Prostate gland (tissue), 2 donors: ENCODE data around the gene RGS19. TPM values are rescaled to one million over a fixed set of nuclear protein-coding genes. Genes with fewer than 3 reads are reported as not detected.

Experiments used
- DNase-seq: peaks from one replicate; pipeline ENCODE4 v3.0.0-alpha.2; 2019; ENCODE audit warnings: low spot score
- H3K27ac ChIP-seq, 2 donors: fragments of 200-600 bp; sonication (generic); 2 replicates each; pipeline ENCODE4 v1.5.1; 2017 to 2019
- H3K27me3 ChIP-seq: fragments of 200-600 bp; sonication (generic); replicated peaks from 2 replicates; pipeline ENCODE4 v1.5.1; 2019; ENCODE audit not compliant: insufficient read depth
- H3K36me3 ChIP-seq, 2 donors: fragments of 200-600 bp; sonication (generic); 1 replicate in 1 of 2; 2 replicates in 1 of 2; pipeline versions ENCODE4 v1.5.1 to v1.8.1; 2017 to 2019
- H3K4me1 ChIP-seq: fragments of 200-600 bp; sonication (generic); replicated peaks from 2 replicates; pipeline ENCODE4 v1.5.1; 2019
- H3K4me3 ChIP-seq, 2 donors: fragments of 200-600 bp; sonication (generic); 2 replicates each; pipeline ENCODE4 v1.5.1; 2017 to 2019
- H3K9me3 ChIP-seq: fragments of 200-600 bp; sonication (generic); 2 replicates; pipeline ENCODE4 v1.5.1; 2017
- CTCF ChIP-seq, 4 experiments: fragments of 200-600 bp in 2 of 4; fragments of 450-650 bp in 2 of 4; sonication (generic) in 2 of 4; IDR thresholded peaks; 1 replicate in 3 of 4; 2 replicates in 1 of 4; pipeline ENCODE4 v1.5.1; 2016 to 2019; ENCODE audit warnings: antibody characterized with exemption in 4 of 4, mild to moderate bottlenecking in 2 of 4, moderate library complexity in 2 of 4
- POLR2A ChIP-seq: fragments of 450-650 bp; IDR thresholded peaks from one replicate; pipeline ENCODE4 v1.6.1; 2016; ENCODE audit warnings: antibody characterized with exemption, mild to moderate bottlenecking
- POLR2AphosphoS5 ChIP-seq: sonication (generic); formaldehyde crosslinking; IDR thresholded peaks from one replicate; pipeline ENCODE4 v1.6.1; 2017; ENCODE audit warnings: antibody characterized with exemption
- WGBS: methylation state at CpG from one replicate; pipeline ENCODE4 v1.1.5; 2018; 5-methylcytosine and 5-hydroxymethylcytosine counted together
- intact Hi-C: fragments of 100-400 bp; cut with DNase I; formaldehyde crosslinking; loops from one replicate; pipeline ENCODE4 v1.14.2; 2022
- total RNA-seq, 2 donors: library from RNA; depleted of rRNA; stranded (reverse); fragments of >200 nt; gene quantifications; one replicate each; pipeline ENCODE4 v1.1.0, GENCODE V29; 2016

RGS19 gene
- total RNA-seq, 2 donors from 2014 or later = 13.3 to 15.1 TPM

DNA sequence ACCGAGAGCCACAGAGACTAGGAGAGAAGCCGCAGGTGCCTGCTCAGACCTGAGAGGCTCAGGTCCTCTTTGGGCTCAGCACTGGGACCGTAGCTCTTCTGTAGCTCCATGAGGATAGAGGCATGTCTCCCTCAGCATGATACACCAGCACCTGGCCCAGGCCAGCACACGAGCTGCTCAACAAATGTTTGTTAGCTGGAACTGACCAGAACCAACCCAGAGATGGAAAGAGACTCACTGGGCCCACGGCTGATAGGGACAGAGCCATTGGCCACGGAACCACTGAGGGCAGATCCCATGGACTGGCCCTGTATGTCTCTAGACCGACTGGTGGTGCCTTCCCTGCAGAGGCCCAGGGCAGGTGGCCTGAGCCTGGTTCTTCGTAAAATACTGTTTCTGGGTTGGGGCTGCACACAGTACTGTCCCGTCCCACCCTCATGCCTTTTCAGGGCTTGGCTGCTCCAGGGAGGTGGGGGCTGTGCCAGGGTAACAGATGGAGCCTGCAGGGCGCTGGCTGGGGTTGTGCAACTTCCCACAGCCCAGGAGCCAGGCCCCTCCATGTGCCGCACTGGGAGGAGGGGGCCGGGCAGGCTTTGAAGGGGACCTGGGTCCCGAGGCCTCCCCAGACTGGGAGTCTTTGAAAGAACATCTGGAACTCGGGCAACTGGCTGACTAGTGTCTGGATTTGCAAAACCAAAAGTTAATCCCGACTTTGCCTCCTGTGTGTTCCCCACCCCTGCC, 38.1 kb downstream of the RGS19 start:
- intact Hi-C loops = no loop called here
- Histone ChIP-seq H3K27ac (no peak overlapping the region), H3K27me3 (no peaks in the 10 kb centered on the region), H3K4me1 (peaks cover 3% of the 10 kb centered on the region), H3K36me3 (no peaks in the 10 kb centered on the region), H3K4me3 (no peak overlapping the region), H3K9me3 (no peaks in the 10 kb centered on the region)
- no peak for DNase-seq
- 55% methylated on average over 15 of the region's 15 CpGs for WGBS
- no peak for TF ChIP-seq POLR2A
- no peak for TF ChIP-seq POLR2AphosphoS5
- TF ChIP-seq CTCF (IDR thresholded peaks at IDR 0.05) = no peak

GRCh38 chr20:64040231-64041039, 38.9 kb downstream of the RGS19 start:
- Histone ChIP-seq H3K4me3 (no peak overlapping the region), H3K27me3 (no peaks in the 10 kb centered on the region)

DNA sequence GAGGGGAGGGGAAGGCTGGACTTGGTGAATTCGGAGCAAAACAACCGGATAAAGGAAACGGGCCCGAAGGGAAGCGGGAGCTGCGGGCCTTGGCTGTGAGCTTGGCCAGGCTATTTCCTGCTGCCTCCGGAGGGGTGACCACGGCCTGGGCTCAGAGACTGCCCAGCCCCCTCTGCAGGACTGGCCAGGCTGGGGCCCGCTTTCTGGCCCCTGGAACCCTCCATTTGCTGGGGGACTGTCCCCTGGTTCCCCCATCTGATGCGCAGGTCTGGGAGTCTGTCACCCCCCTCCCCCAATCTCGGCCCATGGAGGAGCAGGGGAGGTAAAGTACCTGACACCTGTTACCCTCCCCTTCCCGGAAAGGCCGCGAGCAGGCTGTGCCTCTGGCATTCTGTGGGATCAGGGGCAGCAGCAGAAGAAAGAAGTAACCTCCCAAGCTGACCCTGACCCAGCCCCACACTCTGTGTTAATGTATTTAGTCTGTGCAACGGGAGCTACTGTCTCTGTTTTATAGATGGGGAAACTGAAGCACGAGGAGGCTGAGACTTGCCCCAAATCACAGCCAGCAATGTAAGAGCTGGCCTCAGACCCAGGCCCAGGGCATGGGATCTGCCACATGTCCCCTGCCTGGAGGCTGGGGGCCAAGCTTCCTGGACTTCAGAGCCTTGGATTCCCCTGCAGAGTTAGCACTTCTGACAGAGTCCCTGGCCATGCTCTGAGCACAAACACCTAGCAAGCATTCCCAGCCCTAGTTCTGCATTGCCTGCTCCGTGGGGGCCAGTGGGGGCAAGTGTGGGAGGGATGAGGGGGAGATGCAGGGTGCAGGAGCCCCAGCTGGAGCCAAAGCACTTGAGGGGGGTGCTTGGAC, 39.8 kb downstream of the RGS19 start:
- Histone ChIP-seq H3K36me3 (no peaks in the 10 kb centered on the region), H3K9me3 (no peaks in the 10 kb centered on the region), H3K27ac (peak overlapping the region in 1 of 2 donors; percentile 51), H3K4me1 (peaks cover 3% of the 10 kb centered on the region), H3K27me3 (no peaks in the 10 kb centered on the region), H3K4me3 (peak overlapping the region; percentile 28 to 35)
- no peak for TF ChIP-seq CTCF (IDR thresholded peaks at IDR 0.05)
- TF ChIP-seq POLR2A = no peak
- TF ChIP-seq POLR2AphosphoS5 = no peak
- no peak for DNase-seq
- intact Hi-C loops = loop anchor here (2.0 kb wide), 1 partner anchor 81 kb away; no protein-coding TSS in a partner anchor
- WGBS = 21% methylated on average over 13 of the region's 17 CpGs

More at GRCh38 chr20:64040231-64041039, 38.9 kb downstream of the RGS19 start:
- no peak overlapping the region for H3K27ac ChIP-seq
- no peak for TF ChIP-seq POLR2A
- TF ChIP-seq CTCF (IDR thresholded peaks at IDR 0.05) = no peak
- TF ChIP-seq POLR2AphosphoS5 = no peak
- peaks cover 3% of the 10 kb centered on the region for H3K4me1 ChIP-seq
- DNase-seq = no peak
- no peaks in the 10 kb centered on the region for H3K36me3 ChIP-seq
- intact Hi-C loops = no loop called here
- H3K9me3 ChIP-seq = no peaks in the 10 kb centered on the region
- WGBS = 75% methylated on average over 12 of the region's 12 CpGs

DNA sequence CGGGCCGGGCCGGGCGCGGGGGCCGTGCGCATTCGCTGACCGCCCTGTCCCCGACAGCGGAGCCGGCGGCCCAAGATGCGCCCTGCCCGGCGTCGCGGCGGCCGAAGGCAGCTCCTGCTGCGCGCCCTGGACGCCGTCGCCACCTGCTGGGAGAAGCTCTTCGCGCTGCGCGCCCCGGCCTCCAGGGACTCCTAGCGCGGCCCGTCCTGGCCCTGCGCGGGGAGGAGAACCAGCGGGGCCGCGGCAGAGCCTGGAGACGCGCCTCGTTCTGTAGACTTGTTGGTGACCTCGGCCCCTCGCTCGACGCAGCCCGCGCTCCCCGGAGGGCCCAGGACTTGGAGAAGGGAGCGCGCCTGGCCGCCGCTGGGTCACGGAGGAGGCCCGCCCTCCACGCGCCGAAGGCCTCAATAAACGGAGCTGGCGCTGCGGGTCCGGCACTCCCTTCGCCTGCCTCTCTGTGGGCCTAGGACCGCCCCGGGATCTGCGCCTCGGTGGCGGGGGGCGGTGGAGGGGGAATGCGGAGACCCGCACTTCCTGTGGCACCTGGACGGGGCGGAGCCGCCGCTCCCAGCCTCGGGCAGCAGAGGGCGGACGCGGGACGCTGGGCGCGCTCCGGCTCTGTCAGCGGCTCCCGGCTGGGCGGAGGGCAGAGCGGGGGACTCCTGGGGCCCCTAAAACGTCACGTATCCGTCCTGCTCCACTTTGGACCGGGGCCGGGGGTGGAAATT, 40.6 kb downstream of the RGS19 start:
- Histone ChIP-seq H3K27ac (peak overlapping the region; percentile 38 to 51), H3K9me3 (no peaks in the 10 kb centered on the region), H3K36me3 (no peaks in the 10 kb centered on the region), H3K4me1 (peaks cover 3% of the 10 kb centered on the region), H3K27me3 (no peaks in the 10 kb centered on the region), H3K4me3 (peak overlapping the region; percentile 28 to 35)
- peak; percentile 54 for DNase-seq
- TF ChIP-seq CTCF (IDR thresholded peaks at IDR 0.05) = peak in 3 of 4 experiments; percentile 30 to 62 (median 51)
- no peak for TF ChIP-seq POLR2AphosphoS5
- intact Hi-C loops = loop anchor here (2.0 kb wide), 1 partner anchor 82 kb away; no protein-coding TSS in a partner anchor
- WGBS = 2% methylated on average over 68 of the region's 91 CpGs
